ENCODE data around the gene OR2W3.

OR2W3 gene

GRCh38 chr1:247895163-247895637, at the start of gene OR2W3:
Gene OR2W3 (plus strand): TSS chr1:247895587. CDS start chr1:247895587, 0 bp downstream.
- H3K4me1 ChIP-seq (ENCODE audit: control insufficient read depth, insufficient read depth, low read length): no peaks in the 10 kb centered on the region
- H3K36me3 ChIP-seq (ENCODE audit: control insufficient read depth in 2 of 2, insufficient read depth in 2 of 2, low read length in 2 of 2): no peaks in the 10 kb centered on the region
- no peak within 1 kb of the TSS for H3K4me3 ChIP-seq (ENCODE audit: low read length in 2 of 2)
- H3K9ac ChIP-seq (ENCODE audit: low read length in 2 of 2): no peak within 1 kb of the TSS
- H3K27me3 ChIP-seq (ENCODE audit: control insufficient read depth in 1 of 2, insufficient read depth in 2 of 2, low read length in 2 of 2): no peaks in the 10 kb centered on the region
- H3K9me3 ChIP-seq (ENCODE audit: control insufficient read depth in 2 of 2, low read length in 2 of 2): no peaks in the 10 kb centered on the region
- no peak within 1 kb of the TSS for H3K27ac ChIP-seq (ENCODE audit: low read length)

- Histone ChIP-seq H3K36me3 (ENCODE audit: control insufficient read depth in 2 of 2, insufficient read depth in 2 of 2, low read length in 2 of 2) (no peaks in the 10 kb centered on the region), H3K4me3 (ENCODE audit: low read length in 2 of 2) (no peak overlapping the region), H3K27ac (ENCODE audit: low read length) (no peak overlapping the region), H3K9me3 (ENCODE audit: control insufficient read depth in 2 of 2, low read length in 2 of 2) (no peaks in the 10 kb centered on the region), H3K4me1 (ENCODE audit: control insufficient read depth, insufficient read depth, low read length) (no peaks in the 10 kb centered on the region), H3K9ac (ENCODE audit: low read length in 2 of 2) (no peak overlapping the region), H3K27me3 (ENCODE audit: control insufficient read depth in 1 of 2, insufficient read depth in 2 of 2, low read length in 2 of 2) (no peaks in the 10 kb centered on the region)
Measured at GRCh38 chr1:247845693-247846017, 49.7 kb upstream of the OR2W3 start.

- H3K9ac ChIP-seq (ENCODE audit: low read length in 2 of 2): no peak overlapping the region
- no peaks in the 10 kb centered on the region for H3K9me3 ChIP-seq (ENCODE audit: control insufficient read depth in 2 of 2, low read length in 2 of 2)
- no peak overlapping the region for H3K4me3 ChIP-seq (ENCODE audit: low read length in 2 of 2)
- H3K36me3 ChIP-seq (ENCODE audit: control insufficient read depth in 2 of 2, insufficient read depth in 2 of 2, low read length in 2 of 2): no peaks in the 10 kb centered on the region
- no peak overlapping the region for H3K27ac ChIP-seq (ENCODE audit: low read length)
- H3K4me1 ChIP-seq (ENCODE audit: control insufficient read depth, insufficient read depth, low read length): no peaks in the 10 kb centered on the region
- H3K27me3 ChIP-seq (ENCODE audit: control insufficient read depth in 1 of 2, insufficient read depth in 2 of 2, low read length in 2 of 2): no peaks in the 10 kb centered on the region
Measured at GRCh38 chr1:247848346-247848745, 47.0 kb upstream of the OR2W3 start.

GRCh38 chr1:247849616-247850015, 45.8 kb upstream of the OR2W3 start:
- H3K4me1 ChIP-seq (ENCODE audit: control insufficient read depth, insufficient read depth, low read length): no peaks in the 10 kb centered on the region
- no peaks in the 10 kb centered on the region for H3K9me3 ChIP-seq (ENCODE audit: control insufficient read depth in 2 of 2, low read length in 2 of 2)
- H3K27ac ChIP-seq (ENCODE audit: low read length): no peak overlapping the region
- H3K4me3 ChIP-seq (ENCODE audit: low read length in 2 of 2): no peak overlapping the region
- no peaks in the 10 kb centered on the region for H3K36me3 ChIP-seq (ENCODE audit: control insufficient read depth in 2 of 2, insufficient read depth in 2 of 2, low read length in 2 of 2)
- H3K9ac ChIP-seq (ENCODE audit: low read length in 2 of 2): no peak overlapping the region
- no peaks in the 10 kb centered on the region for H3K27me3 ChIP-seq (ENCODE audit: control insufficient read depth in 1 of 2, insufficient read depth in 2 of 2, low read length in 2 of 2)

- no peaks in the 10 kb centered on the region for H3K36me3 ChIP-seq (ENCODE audit: control insufficient read depth in 2 of 2, insufficient read depth in 2 of 2, low read length in 2 of 2)
- H3K9ac ChIP-seq (ENCODE audit: low read length in 2 of 2): no peak overlapping the region
- no peak overlapping the region for H3K4me3 ChIP-seq (ENCODE audit: low read length in 2 of 2)
- no peak overlapping the region for H3K27ac ChIP-seq (ENCODE audit: low read length)
- no peaks in the 10 kb centered on the region for H3K4me1 ChIP-seq (ENCODE audit: control insufficient read depth, insufficient read depth, low read length)
- H3K27me3 ChIP-seq (ENCODE audit: control insufficient read depth in 1 of 2, insufficient read depth in 2 of 2, low read length in 2 of 2): peaks cover 9 to 16% of the 10 kb centered on the region in 2 donors
- no peaks in the 10 kb centered on the region for H3K9me3 ChIP-seq (ENCODE audit: control insufficient read depth in 2 of 2, low read length in 2 of 2)
Measured at GRCh38 chr1:247854899-247855545, 40.4 kb upstream of the OR2W3 start.

- Histone ChIP-seq H3K4me1 (ENCODE audit: control insufficient read depth, insufficient read depth, low read length) (no peaks in the 10 kb centered on the region), H3K4me3 (ENCODE audit: low read length in 2 of 2) (no peak overlapping the region), H3K9ac (ENCODE audit: low read length in 2 of 2) (no peak overlapping the region), H3K27ac (ENCODE audit: low read length) (no peak overlapping the region), H3K9me3 (ENCODE audit: control insufficient read depth in 2 of 2, low read length in 2 of 2) (no peaks in the 10 kb centered on the region), H3K36me3 (ENCODE audit: control insufficient read depth in 2 of 2, insufficient read depth in 2 of 2, low read length in 2 of 2) (no peaks in the 10 kb centered on the region), H3K27me3 (ENCODE audit: control insufficient read depth in 1 of 2, insufficient read depth in 2 of 2, low read length in 2 of 2) (peaks cover 14 to 16% of the 10 kb centered on the region in 2 donors)
Measured at GRCh38 chr1:247855911-247856310, 39.5 kb upstream of the OR2W3 start.

- no peaks in the 10 kb centered on the region for H3K9me3 ChIP-seq (ENCODE audit: control insufficient read depth in 2 of 2, low read length in 2 of 2)
- H3K36me3 ChIP-seq (ENCODE audit: control insufficient read depth in 2 of 2, insufficient read depth in 2 of 2, low read length in 2 of 2): no peaks in the 10 kb centered on the region
- no peak within 1 kb of the TSS for H3K9ac ChIP-seq (ENCODE audit: low read length in 2 of 2)
- H3K4me1 ChIP-seq (ENCODE audit: control insufficient read depth, insufficient read depth, low read length): no peaks in the 10 kb centered on the region
- H3K27ac ChIP-seq (ENCODE audit: low read length): no peak within 1 kb of the TSS
- peak within 1 kb of the TSS in 1 of 2 donors; percentile 22 for H3K4me3 ChIP-seq (ENCODE audit: low read length in 2 of 2)
- H3K27me3 ChIP-seq (ENCODE audit: control insufficient read depth in 1 of 2, insufficient read depth in 2 of 2, low read length in 2 of 2): peaks cover 14 to 16% of the 10 kb centered on the region in 2 donors
Measured at GRCh38 chr1:247857069-247857984, 38.1 kb upstream of the OR2W3 start, which contains the start of gene TRIM58. Gene TRIM58 (plus strand): TSS chr1:247857187. CDS start chr1:247857247, 60 bp downstream.

GRCh38 chr1:247857985-247858619, 37.3 kb upstream of the OR2W3 start:
- Histone ChIP-seq H3K27me3 (ENCODE audit: control insufficient read depth in 1 of 2, insufficient read depth in 2 of 2, low read length in 2 of 2) (peaks cover 14 to 16% of the 10 kb centered on the region in 2 donors), H3K4me1 (ENCODE audit: control insufficient read depth, insufficient read depth, low read length) (no peaks in the 10 kb centered on the region), H3K9me3 (ENCODE audit: control insufficient read depth in 2 of 2, low read length in 2 of 2) (no peaks in the 10 kb centered on the region), H3K9ac (ENCODE audit: low read length in 2 of 2) (no peak overlapping the region), H3K4me3 (ENCODE audit: low read length in 2 of 2) (no peak overlapping the region), H3K36me3 (ENCODE audit: control insufficient read depth in 2 of 2, insufficient read depth in 2 of 2, low read length in 2 of 2) (no peaks in the 10 kb centered on the region), H3K27ac (ENCODE audit: low read length) (no peak overlapping the region)

- Histone ChIP-seq H3K27me3 (ENCODE audit: control insufficient read depth in 1 of 2, insufficient read depth in 2 of 2, low read length in 2 of 2) (peaks cover 6 to 12% of the 10 kb centered on the region in 2 donors), H3K4me1 (ENCODE audit: control insufficient read depth, insufficient read depth, low read length) (no peaks in the 10 kb centered on the region), H3K36me3 (ENCODE audit: control insufficient read depth in 2 of 2, insufficient read depth in 2 of 2, low read length in 2 of 2) (no peaks in the 10 kb centered on the region), H3K27ac (ENCODE audit: low read length) (no peak overlapping the region), H3K9ac (ENCODE audit: low read length in 2 of 2) (no peak overlapping the region), H3K4me3 (ENCODE audit: low read length in 2 of 2) (no peak overlapping the region), H3K9me3 (ENCODE audit: control insufficient read depth in 2 of 2, low read length in 2 of 2) (no peaks in the 10 kb centered on the region)
Measured at GRCh38 chr1:247862756-247863155, 32.6 kb upstream of the OR2W3 start.

- H3K4me3 ChIP-seq (ENCODE audit: low read length in 2 of 2): no peak overlapping the region
- peaks cover 0 to 3% of the 10 kb centered on the region in 2 donors for H3K9me3 ChIP-seq (ENCODE audit: control insufficient read depth in 2 of 2, low read length in 2 of 2)
- no peaks in the 10 kb centered on the region for H3K36me3 ChIP-seq (ENCODE audit: control insufficient read depth in 2 of 2, insufficient read depth in 2 of 2, low read length in 2 of 2)
- no peak overlapping the region for H3K27ac ChIP-seq (ENCODE audit: low read length)
- no peaks in the 10 kb centered on the region for H3K4me1 ChIP-seq (ENCODE audit: control insufficient read depth, insufficient read depth, low read length)
- H3K9ac ChIP-seq (ENCODE audit: low read length in 2 of 2): no peak overlapping the region
- peaks cover 0 to 4% of the 10 kb centered on the region in 2 donors for H3K27me3 ChIP-seq (ENCODE audit: control insufficient read depth in 1 of 2, insufficient read depth in 2 of 2, low read length in 2 of 2)
Measured at GRCh38 chr1:247864644-247865043, 30.7 kb upstream of the OR2W3 start.

Measured in stomach smooth muscle (tissue), 2 donors.